Ovary (tissue), 10 donors: ENCODE data around the gene ANXA9. TPM values are rescaled to one million over a fixed set of nuclear protein-coding genes. Genes with fewer than 3 reads are reported as not detected.
A peak's percentile ranks its signal among the peaks of the same experiment; 100 is the strongest.

Source experiments
- DNase-seq, 5 donors: peaks; one replicate each; pipeline ENCODE4 v3.0.0-alpha.2; 2019 to 2020
- H3K27ac ChIP-seq, 2 donors: fragments of 200-600 bp; one replicate each; pipeline versions ENCODE4 v1.5.1 to v1.8.0; 2019 to 2022
- H3K27me3 ChIP-seq: fragments of 200-600 bp; one replicate; pipeline ENCODE4 v1.8.0; 2022
- H3K36me3 ChIP-seq: fragments of 200-600 bp; sonication (generic); one replicate; pipeline ENCODE4 v1.5.1; 2019
- H3K4me1 ChIP-seq: one replicate; pipeline ENCODE4 v1.8.1; 2013; ENCODE audit warnings: mild to moderate bottlenecking, moderate library complexity; ENCODE audit not compliant: insufficient read depth
- H3K4me3 ChIP-seq: fragments of 200-600 bp; sonication (generic); one replicate; pipeline ENCODE4 v1.5.1; 2017
- H3K9me3 ChIP-seq, 2 donors: fragments of 200-600 bp in 1 of 2; sonication (generic) in 1 of 2; one replicate each; pipeline versions ENCODE4 v1.5.1 to v1.8.1; 2013 to 2019; ENCODE audit warnings: mild to moderate bottlenecking in 1 of 2, moderate library complexity in 1 of 2
- CTCF ChIP-seq, 3 donors: fragments of 450-650 bp in 2 of 3; fragments of 200-600 bp in 1 of 3; IDR thresholded peaks; one replicate each; pipeline versions ENCODE4 v1.5.1 to v1.8.0; 2016 to 2022; ENCODE audit warnings: antibody characterized with exemption in 3 of 3, mild to moderate bottlenecking in 1 of 3
- EP300 ChIP-seq: sonication (generic); formaldehyde crosslinking; IDR thresholded peaks from one replicate; pipeline ENCODE4 v1.6.1; 2017; ENCODE audit warnings: antibody characterized with exemption
- POLR2A ChIP-seq: fragments of 450-650 bp; IDR thresholded peaks from one replicate; pipeline ENCODE4 v1.6.1; 2017; ENCODE audit warnings: antibody characterized with exemption, mild to moderate bottlenecking, moderate library complexity
- WGBS, 3 donors: extraction: QIAGEN DNeasy Blood & Tissue Kit in 1 of 3; methylation state at CpG; one replicate each; pipeline versions ENCODE4 v1.1.5 to v1.1.7; 2013 to 2017; 5-methylcytosine and 5-hydroxymethylcytosine counted together
- intact Hi-C, 4 donors: fragments of 100-400 bp; cut with DNase I; formaldehyde crosslinking; loops; one replicate each; pipeline versions ENCODE4 v1.11.0 to v1.15.1; 2022 to 2023
- long read RNA-seq, 3 donors: library from polyadenylated mRNA in 2 of 3; unstranded in 2 of 3; transcript quantifications; one replicate each; pipeline ENCODE4 v2.0.0 and lab custom pipeline, GENCODE V29; 2021 to 2026
- polyA plus RNA-seq, 2 donors: library from polyadenylated mRNA; stranded (reverse); fragments of 200-250 nt in 1 of 2; fragments of 350-450 nt in 1 of 2; fragmentation: Illumina TruSeq in 1 of 2; extraction: RNeasy Lipid Tissue Mini Kit (QIAGEN cat#74804) in 1 of 2; gene quantifications; one replicate each; pipeline ENCODE4 v1.2.3, GENCODE V29; 2013 to 2014
- total RNA-seq, 7 donors: library from RNA; depleted of rRNA in 2 of 7; stranded (reverse); fragments of >200 nt in 2 of 7; fragmentation: NEBNext Ultra II Directional in 3 of 7; extraction: Animal tissue kit (Norgen Biotek cat#: 25700) in 3 of 7; gene quantifications; one replicate each; pipeline versions ENCODE4 v1.1.0 to v1.2.4, GENCODE V29; 2016 to 2023
- donor health status: DM: no; HTN: no; CAD: no; lungs with moderate emphysema.
- donor health status: DM: no; HTN: no; CAD: no.
- donor health status: Bipolar disorder and iron deficiency.
- donor health status: DM: yes; HTN: yes; CAD: no.
- donor health status: DM: no; HTN: no; CAD: no.
- donor health status: DM: yes; HTN: yes; CAD: no.

ANXA9 gene, protein sequence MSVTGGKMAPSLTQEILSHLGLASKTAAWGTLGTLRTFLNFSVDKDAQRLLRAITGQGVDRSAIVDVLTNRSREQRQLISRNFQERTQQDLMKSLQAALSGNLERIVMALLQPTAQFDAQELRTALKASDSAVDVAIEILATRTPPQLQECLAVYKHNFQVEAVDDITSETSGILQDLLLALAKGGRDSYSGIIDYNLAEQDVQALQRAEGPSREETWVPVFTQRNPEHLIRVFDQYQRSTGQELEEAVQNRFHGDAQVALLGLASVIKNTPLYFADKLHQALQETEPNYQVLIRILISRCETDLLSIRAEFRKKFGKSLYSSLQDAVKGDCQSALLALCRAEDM
- total RNA-seq (1 to 10 TPM in 3 of 7 donors, under 1 TPM in 4; 0.24 to 6.9 (median 0.79) TPM), polyA plus RNA-seq (1 to 10 TPM in 1 of 2 donors, under 1 TPM in 1; 0.44 to 1.2 TPM)
- long read RNA-seq, donor 1, partial matches to known transcripts: 0 of 2 reads
- long read RNA-seq, donor 1, other reads (novel, unspliced or antisense): 0 of 2 reads
- long read RNA-seq, donor 2: 0 reads
- long read RNA-seq, donor 3, partial matches to known transcripts: 1 of 3 reads
- long read RNA-seq, donor 3, other reads (novel, unspliced or antisense): 2 of 3 reads

DNA sequence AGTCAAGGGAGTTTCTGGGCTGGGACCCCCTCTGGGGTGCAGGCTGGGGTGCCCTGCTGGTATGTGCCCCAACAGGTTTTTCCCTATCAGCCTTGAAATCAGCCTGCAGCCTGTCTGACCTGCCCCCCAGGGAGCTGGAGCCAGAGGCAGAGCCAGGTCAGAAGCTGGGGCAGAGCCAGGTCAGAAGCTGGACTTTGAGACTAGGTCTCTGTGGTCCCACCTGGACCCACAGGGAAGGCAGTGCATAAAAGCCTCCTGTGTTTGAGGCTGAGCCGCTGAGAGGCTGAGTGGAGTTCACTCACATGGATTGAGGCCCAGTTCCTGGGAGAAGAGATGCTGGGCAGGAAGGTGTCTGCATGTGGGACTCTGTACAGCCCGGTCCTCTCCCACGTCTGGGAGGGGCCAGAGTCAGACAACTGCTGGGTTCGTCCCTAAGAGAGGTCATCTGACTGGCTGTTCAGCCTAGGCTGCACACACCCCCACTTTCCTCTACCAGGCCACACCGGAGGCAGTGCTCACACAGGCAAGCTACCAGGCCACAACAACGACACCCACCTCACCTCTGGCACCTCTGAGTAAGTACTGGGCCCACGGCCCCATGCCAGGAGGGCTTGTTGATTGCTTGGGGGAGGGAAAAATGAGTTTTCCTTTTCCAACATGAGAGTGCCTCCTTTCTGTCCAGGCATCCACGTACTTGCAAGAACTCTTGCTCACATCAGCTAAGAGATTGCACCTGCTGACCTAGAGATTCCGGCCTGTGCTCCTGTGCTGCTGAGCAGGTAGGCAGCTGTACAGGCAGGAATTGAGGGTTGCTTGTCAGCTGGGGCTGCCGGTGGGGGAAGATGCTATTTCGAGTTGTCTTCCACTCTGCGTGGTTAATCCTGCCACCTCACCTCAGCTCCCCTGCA, at the start of gene ANXA9:
ANXA9 (plus strand) TSS at position 488 of the 908 bp plus-strand sequence. CDS start 814 bp downstream, outside the sequence.
- intact Hi-C loops: no loop called here

DNA sequence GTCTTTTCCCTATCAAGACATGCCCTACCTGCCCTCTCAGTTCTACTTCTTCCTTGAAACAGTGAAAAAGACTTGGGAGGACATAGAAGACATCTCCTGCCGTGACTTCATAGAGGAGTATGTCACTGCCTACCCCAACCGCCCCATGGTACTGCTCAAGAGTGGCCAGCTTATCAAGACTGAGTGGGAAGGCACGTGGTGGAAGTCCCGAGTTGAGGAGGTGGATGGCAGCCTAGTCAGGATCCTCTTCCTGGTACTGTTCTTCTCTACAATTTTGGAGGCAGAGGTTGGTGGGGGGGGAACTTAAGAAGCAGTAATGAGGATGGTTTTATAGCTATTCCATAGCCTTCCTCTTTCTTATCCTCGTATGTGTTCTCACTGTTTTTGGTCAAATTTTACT, 37.2 kb upstream of the ANXA9 start:
- Histone ChIP-seq H3K36me3 (no peaks in the 10 kb centered on the region), H3K27me3 (no peaks in the 10 kb centered on the region), H3K27ac (no peak overlapping the region), H3K9me3 (no peaks in the 10 kb centered on the region), H3K4me1 (no peaks in the 10 kb centered on the region), H3K4me3 (no peak overlapping the region)
- no peak for DNase-seq
- 60 to 74% (median 69%) methylated on average over 5 of the region's 5 CpGs for WGBS, 3 donors
- intact Hi-C loops: no loop called here
- TF ChIP-seq CTCF (IDR thresholded peaks at IDR 0.05) (no peak), POLR2A (no peak), EP300 (no peak)

More for the DNA sequence above, at the start of gene ANXA9:
- no peaks in the 10 kb centered on the region for H3K9me3 ChIP-seq
- TF ChIP-seq CTCF (IDR thresholded peaks at IDR 0.05): no peak
- TF ChIP-seq EP300: no peak
- TF ChIP-seq POLR2A: no peak
- no peaks in the 10 kb centered on the region for H3K27me3 ChIP-seq
- WGBS, 3 donors: 37 to 48% (median 47%) methylated on average over 12 of the region's 12 CpGs
- no peak within 1 kb of the TSS for H3K4me3 ChIP-seq
- peak in 1 of 5 donors; percentile 49 for DNase-seq
- no peaks in the 10 kb centered on the region for H3K36me3 ChIP-seq
- peaks cover 6% of the 10 kb centered on the region for H3K4me1 ChIP-seq
- no peak within 1 kb of the TSS for H3K27ac ChIP-seq

DNA sequence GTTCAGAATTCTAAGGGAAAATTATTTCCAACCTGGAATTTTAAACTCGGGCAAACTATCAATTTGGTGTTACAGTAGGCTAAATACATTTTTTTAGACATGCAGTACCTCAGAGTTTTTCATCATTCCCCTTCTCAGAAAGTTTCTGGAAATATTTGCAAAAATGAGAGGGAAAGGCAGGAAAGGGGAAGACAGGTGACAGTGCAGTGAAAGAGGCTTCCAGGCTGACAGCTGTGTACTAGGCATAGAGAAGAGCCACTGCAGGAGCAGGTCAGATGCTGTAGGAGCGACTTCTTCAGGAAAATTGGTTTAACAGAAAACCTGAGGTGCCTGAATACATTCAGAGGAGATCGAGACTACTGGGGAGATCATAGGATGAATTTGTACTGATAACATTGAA, 27.4 kb upstream of the ANXA9 start:
- H3K36me3 ChIP-seq: no peaks in the 10 kb centered on the region

More for the DNA sequence above, 27.4 kb upstream of the ANXA9 start:
- Histone ChIP-seq H3K9me3 (no peaks in the 10 kb centered on the region), H3K27ac (no peak overlapping the region), H3K27me3 (no peaks in the 10 kb centered on the region), H3K4me1 (no peaks in the 10 kb centered on the region), H3K4me3 (no peak overlapping the region)
- 80 to 85% (median 83%) methylated on average over 3 of the region's 3 CpGs for WGBS, 3 donors
- no peak for DNase-seq
- intact Hi-C loops: no loop called here
- no peak for TF ChIP-seq EP300
- no peak for TF ChIP-seq CTCF (IDR thresholded peaks at IDR 0.05)
- TF ChIP-seq POLR2A: no peak
